Measurements from ENCODE around the gene SLC25A23.

The SLC25A23 gene

GRCh38 chr19:6499052-6499790, 39.6 kb upstream of the SLC25A23 start:
- no peak for DNase-seq (ENCODE audit: low read depth)
- no peak for TF ChIP-seq CTCF (IDR thresholded peaks at IDR 0.05; ENCODE audit: control insufficient read depth, extremely low read depth, insufficient read depth)
- no peak overlapping the region for H3K4me3 ChIP-seq (ENCODE audit: low read depth, low read length)

GRCh38 chr19:6498294-6499036, 38.9 kb upstream of the SLC25A23 start:
- no peak for DNase-seq (ENCODE audit: low read depth)
- no peak for TF ChIP-seq CTCF (IDR thresholded peaks at IDR 0.05; ENCODE audit: control insufficient read depth, extremely low read depth, insufficient read depth)
- H3K4me3 ChIP-seq (ENCODE audit: low read depth, low read length), result no peak overlapping the region

GRCh38 chr19:6495947-6496346, 36.4 kb upstream of the SLC25A23 start:
- no peak for TF ChIP-seq CTCF (IDR thresholded peaks at IDR 0.05; ENCODE audit: control insufficient read depth, extremely low read depth, insufficient read depth)
- no peak overlapping the region for H3K4me3 ChIP-seq (ENCODE audit: low read depth, low read length)
- DNase-seq (ENCODE audit: low read depth), result no peak

GRCh38 chr19:6494438-6495036, 34.9 kb upstream of the SLC25A23 start:
- TF ChIP-seq CTCF (IDR thresholded peaks at IDR 0.05; ENCODE audit: control insufficient read depth, extremely low read depth, insufficient read depth), result no peak
- H3K4me3 ChIP-seq (ENCODE audit: low read depth, low read length), result no peak overlapping the region
- no peak for DNase-seq (ENCODE audit: low read depth)

- no peak for DNase-seq (ENCODE audit: low read depth)
- no peak for TF ChIP-seq CTCF (IDR thresholded peaks at IDR 0.05; ENCODE audit: control insufficient read depth, extremely low read depth, insufficient read depth)
- H3K4me3 ChIP-seq (ENCODE audit: low read depth, low read length), result no peak overlapping the region
Measured at GRCh38 chr19:6491802-6492592, 32.4 kb upstream of the SLC25A23 start.

- H3K4me3 ChIP-seq (ENCODE audit: low read depth, low read length), result no peak overlapping the region
- TF ChIP-seq CTCF (IDR thresholded peaks at IDR 0.05; ENCODE audit: control insufficient read depth, extremely low read depth, insufficient read depth), result no peak
- DNase-seq (ENCODE audit: low read depth), result no peak
Measured at GRCh38 chr19:6490134-6490533, 30.5 kb upstream of the SLC25A23 start.
